ENCODE results near the gene DLEC1.

DNA sequence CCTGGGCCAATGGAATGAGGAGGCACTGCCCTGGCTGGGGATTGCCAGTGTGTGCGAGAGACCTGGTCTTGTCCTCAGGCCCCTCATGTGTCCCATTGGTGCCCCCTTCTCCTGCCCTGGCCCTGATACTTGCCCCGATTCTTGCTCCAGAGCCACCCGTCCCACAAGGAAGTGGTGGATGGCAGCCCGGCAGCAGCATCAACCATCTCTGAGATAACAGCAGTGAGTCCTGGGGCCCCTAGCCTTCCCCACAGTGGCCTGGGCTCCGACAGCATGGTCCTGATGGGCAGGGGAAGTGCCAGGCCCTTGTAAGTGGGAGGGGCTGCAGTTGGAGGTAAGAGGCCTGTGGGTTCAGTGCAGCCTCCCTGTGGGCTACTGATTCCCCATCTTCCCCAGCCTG, 33.0 kb upstream of the DLEC1 start:
- TF ChIP-seq, protein P1, sequence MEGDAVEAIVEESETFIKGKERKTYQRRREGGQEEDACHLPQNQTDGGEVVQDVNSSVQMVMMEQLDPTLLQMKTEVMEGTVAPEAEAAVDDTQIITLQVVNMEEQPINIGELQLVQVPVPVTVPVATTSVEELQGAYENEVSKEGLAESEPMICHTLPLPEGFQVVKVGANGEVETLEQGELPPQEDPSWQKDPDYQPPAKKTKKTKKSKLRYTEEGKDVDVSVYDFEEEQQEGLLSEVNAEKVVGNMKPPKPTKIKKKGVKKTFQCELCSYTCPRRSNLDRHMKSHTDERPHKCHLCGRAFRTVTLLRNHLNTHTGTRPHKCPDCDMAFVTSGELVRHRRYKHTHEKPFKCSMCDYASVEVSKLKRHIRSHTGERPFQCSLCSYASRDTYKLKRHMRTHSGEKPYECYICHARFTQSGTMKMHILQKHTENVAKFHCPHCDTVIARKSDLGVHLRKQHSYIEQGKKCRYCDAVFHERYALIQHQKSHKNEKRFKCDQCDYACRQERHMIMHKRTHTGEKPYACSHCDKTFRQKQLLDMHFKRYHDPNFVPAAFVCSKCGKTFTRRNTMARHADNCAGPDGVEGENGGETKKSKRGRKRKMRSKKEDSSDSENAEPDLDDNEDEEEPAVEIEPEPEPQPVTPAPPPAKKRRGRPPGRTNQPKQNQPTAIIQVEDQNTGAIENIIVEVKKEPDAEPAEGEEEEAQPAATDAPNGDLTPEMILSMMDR (IDR thresholded peaks at IDR 0.05; ENCODE audit: poor library complexity, severe bottlenecking): no peak
- no peak for TF ChIP-seq EZH2 (IDR thresholded peaks at IDR 0.05; ENCODE audit: borderline replicate concordance, insufficient read depth, low read length, poor library complexity, severe bottlenecking)
